ENCODE results near the gene CPSF6.

DNA sequence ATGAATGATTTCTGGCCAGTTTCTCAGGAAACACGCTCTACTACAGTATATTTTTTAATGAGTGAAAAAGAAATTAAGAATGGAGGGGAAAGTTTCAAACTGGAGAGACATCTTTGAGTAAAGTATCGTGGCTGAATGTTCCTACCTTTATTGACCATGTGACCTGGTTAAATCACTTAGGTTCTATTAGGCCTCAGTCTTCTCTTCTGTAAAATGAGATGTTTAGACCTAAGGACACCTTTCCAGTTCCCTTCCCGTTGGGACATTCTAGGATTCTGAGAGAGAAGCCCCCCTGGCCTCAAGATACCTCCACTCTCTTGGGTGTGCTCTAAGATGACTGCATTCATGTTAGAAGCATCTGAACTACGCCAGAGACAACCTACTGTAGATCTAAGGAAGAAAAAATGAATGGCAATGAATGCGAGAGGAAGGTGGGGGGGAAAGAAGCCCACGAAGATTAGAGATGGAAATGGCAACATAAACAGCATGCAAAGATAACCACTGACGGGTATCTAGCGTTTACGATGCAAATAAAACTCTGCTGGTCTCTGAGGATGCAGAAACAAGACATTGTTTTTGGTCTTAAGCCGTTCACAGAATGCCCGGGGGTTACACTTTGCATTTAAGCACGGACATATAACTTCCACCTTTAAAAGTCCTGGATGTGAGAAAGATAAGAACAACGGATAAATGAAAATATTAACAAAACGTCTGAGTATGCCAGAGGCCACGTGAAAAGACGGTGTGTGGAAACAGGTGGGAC, 599 bp upstream of the CPSF6 start:
- TF ChIP-seq, protein P1, sequence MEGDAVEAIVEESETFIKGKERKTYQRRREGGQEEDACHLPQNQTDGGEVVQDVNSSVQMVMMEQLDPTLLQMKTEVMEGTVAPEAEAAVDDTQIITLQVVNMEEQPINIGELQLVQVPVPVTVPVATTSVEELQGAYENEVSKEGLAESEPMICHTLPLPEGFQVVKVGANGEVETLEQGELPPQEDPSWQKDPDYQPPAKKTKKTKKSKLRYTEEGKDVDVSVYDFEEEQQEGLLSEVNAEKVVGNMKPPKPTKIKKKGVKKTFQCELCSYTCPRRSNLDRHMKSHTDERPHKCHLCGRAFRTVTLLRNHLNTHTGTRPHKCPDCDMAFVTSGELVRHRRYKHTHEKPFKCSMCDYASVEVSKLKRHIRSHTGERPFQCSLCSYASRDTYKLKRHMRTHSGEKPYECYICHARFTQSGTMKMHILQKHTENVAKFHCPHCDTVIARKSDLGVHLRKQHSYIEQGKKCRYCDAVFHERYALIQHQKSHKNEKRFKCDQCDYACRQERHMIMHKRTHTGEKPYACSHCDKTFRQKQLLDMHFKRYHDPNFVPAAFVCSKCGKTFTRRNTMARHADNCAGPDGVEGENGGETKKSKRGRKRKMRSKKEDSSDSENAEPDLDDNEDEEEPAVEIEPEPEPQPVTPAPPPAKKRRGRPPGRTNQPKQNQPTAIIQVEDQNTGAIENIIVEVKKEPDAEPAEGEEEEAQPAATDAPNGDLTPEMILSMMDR (IDR thresholded peaks at IDR 0.05 in 4 of 5, conservative IDR thresholded peaks at IDR 0.05 in 1 of 5) = no peak
- TF ChIP-seq POLR2A (IDR thresholded peaks at IDR 0.05) = no peak

Measured in gastrocnemius medialis (tissue), 4 donors.